Heart left ventricle (tissue), 13 donors: ENCODE data around the gene SAMM50.

Experiments
- CTCF ChIP-seq, 12 donors: fragments of 200-600 bp; sonication (generic) in 4 of 12; IDR thresholded peaks; one replicate each; pipeline versions ENCODE4 v1.5.0 to v1.8.0; 2018 to 2022; ENCODE audit warnings: antibody characterized with exemption in 12 of 12, mild to moderate bottlenecking in 5 of 12
- POLR2A ChIP-seq, 2 donors: fragments of 450-650 bp; IDR thresholded peaks; one replicate each; pipeline ENCODE4 v1.6.1; 2017; ENCODE audit warnings: antibody characterized with exemption in 2 of 2, mild to moderate bottlenecking in 2 of 2, moderate library complexity in 2 of 2
- donor health status: ischemic (EF 13 %, LVEDD 7.1; RV severe dilation, severe dysfunction).
- donor health status: DM: no; HTN: yes; CAD: no.
- donor health status: DM: no; HTN: no; CAD: no.
- donor health status: ischemic (EF 25% LVEDD 6.9; RV normal size, moderate dysfunction).
- donor health status: ischemic (EF 25% LVEDD 5.7; RV mildly dilated, moderate dysfunction).
- donor health status: ischemic (EF 35%, LVEDD 5.7; RV mildly dilated, moderate dysfunction).
- donor health status: nonischemic (EF 11% LVEDD 7.7; RV severe dilation, severe dysfunction).
- donor health status: DM: yes; HTN: yes; CAD: no.
- donor health status: PGD.
- donor health status: ischemic (EF 29% LVEDD 5.4; RV normal size, mild dysfunction).
- donor health status: nonischemic (EF 23%, LVEDD 6.1; RV moderate dilation, normal function).

GRCh38 chr22:43921370-43921769 is 33.9 kb upstream of the SAMM50 start:
- TF ChIP-seq CTCF (IDR thresholded peaks at IDR 0.05) (no peak), POLR2A (IDR thresholded peaks at IDR 0.05) (no peak)
